Gastrocnemius medialis (tissue), 4 donors: ENCODE data around the gene BCL11B. TPM values are rescaled to one million over a fixed set of nuclear protein-coding genes. Genes with fewer than 3 reads are reported as not detected.

ENCODE experiments used
- ATAC-seq, 2 donors: fragments of 150-250 bp; one replicate each; pipeline ENCODE4 v1.9.1; 2016
- DNase-seq, 2 donors: peaks; one replicate each; pipeline ENCODE4 v3.0.0-alpha.2; 2019
- H3K27ac ChIP-seq, 4 donors: fragments of 200-600 bp; sonication (generic); 1 replicate in 1 of 4; 2 replicates in 3 of 4; pipeline ENCODE4 v1.5.1; 2016 to 2018; ENCODE audit warnings: mild to moderate bottlenecking in 2 of 4, moderate library complexity in 1 of 4
- H3K27me3 ChIP-seq, 3 donors: fragments of 200-600 bp; sonication (generic) in 2 of 3; 1 replicate in 1 of 3; 2 replicates in 2 of 3; pipeline versions ENCODE4 v1.5.1 to v1.6.0; 2016 to 2019; ENCODE audit warnings: mild to moderate bottlenecking in 1 of 3, moderate library complexity in 1 of 3
- H3K36me3 ChIP-seq, 2 donors: fragments of 200-600 bp; sonication (generic) in 1 of 2; one replicate each; pipeline ENCODE4 v1.5.1; 2017 to 2018
- H3K4me1 ChIP-seq, 2 donors: fragments of 200-600 bp; sonication (generic) in 1 of 2; one replicate each; pipeline ENCODE4 v1.5.1; 2016 to 2017; ENCODE audit warnings: mild to moderate bottlenecking in 2 of 2
- H3K4me3 ChIP-seq, 4 donors: fragments of 200-600 bp; sonication (generic) in 3 of 4; 1 replicate in 1 of 4; 2 replicates in 3 of 4; pipeline ENCODE4 v1.5.1; 2016 to 2019; ENCODE audit warnings: mild to moderate bottlenecking in 2 of 4
- H3K9me3 ChIP-seq, 3 donors: fragments of 200-600 bp; sonication (generic) in 2 of 3; 1 replicate in 1 of 3; 2 replicates in 2 of 3; pipeline ENCODE4 v1.5.1; 2016 to 2019
- POLR2A ChIP-seq, 2 donors: fragments of 450-650 bp; IDR thresholded peaks; one replicate each; pipeline ENCODE4 v1.6.1; 2017; ENCODE audit warnings: antibody characterized with exemption in 2 of 2, mild to moderate bottlenecking in 2 of 2, moderate library complexity in 2 of 2
- in situ Hi-C, 4 donors: fragments of 200-750 bp; cut with MboI; loops; one replicate each; pipeline versions ENCODE4 v1.15.0 to v1.8.0; 2017; ENCODE audit warnings: low sequenced_read_pairs in 4 of 4
- intact Hi-C: fragments of 100-400 bp; cut with DNase I; formaldehyde crosslinking; loops from one replicate; pipeline ENCODE4 v1.15.1; 2023; ENCODE audit warnings: low total_unique reads
- total RNA-seq, 4 donors: library from RNA; depleted of rRNA; stranded (reverse); fragments of >200 nt; gene quantifications; one replicate each; pipeline versions ENCODE4 v1.1.0 to v1.2.3, GENCODE V29; 2016
- TF ChIP-seq, protein P1 (sequence below), 5 experiments: fragments of 450-650 bp in 3 of 5; fragments of 200-600 bp in 2 of 5; sonication (generic) in 2 of 5; IDR thresholded peaks in 4 of 5; conservative IDR thresholded peaks in 1 of 5; 1 replicate in 4 of 5; 2 replicates in 1 of 5; pipeline ENCODE4 v1.5.1; 2016 to 2019; ENCODE audit warnings: antibody characterized with exemption in 5 of 5, mild to moderate bottlenecking in 3 of 5, moderate library complexity in 3 of 5

Gene BCL11B
- total RNA-seq, 4 donors from 2014 or later, result 0.05 to 0.62 (median 0.18) TPM; not detected in 1

- DNase-seq (no peak), ATAC-seq (no peak)
- H3K36me3 ChIP-seq, result no peaks in the 10 kb centered on the region
- no peaks in the 10 kb centered on the region for H3K9me3 ChIP-seq
- H3K4me3 ChIP-seq, result no peak overlapping the region
- in situ Hi-C loops, result no loop called here
- no peaks in the 10 kb centered on the region for H3K27me3 ChIP-seq
- H3K27ac ChIP-seq, result no peak overlapping the region
- no peaks in the 10 kb centered on the region for H3K4me1 ChIP-seq
- TF ChIP-seq, protein P1, sequence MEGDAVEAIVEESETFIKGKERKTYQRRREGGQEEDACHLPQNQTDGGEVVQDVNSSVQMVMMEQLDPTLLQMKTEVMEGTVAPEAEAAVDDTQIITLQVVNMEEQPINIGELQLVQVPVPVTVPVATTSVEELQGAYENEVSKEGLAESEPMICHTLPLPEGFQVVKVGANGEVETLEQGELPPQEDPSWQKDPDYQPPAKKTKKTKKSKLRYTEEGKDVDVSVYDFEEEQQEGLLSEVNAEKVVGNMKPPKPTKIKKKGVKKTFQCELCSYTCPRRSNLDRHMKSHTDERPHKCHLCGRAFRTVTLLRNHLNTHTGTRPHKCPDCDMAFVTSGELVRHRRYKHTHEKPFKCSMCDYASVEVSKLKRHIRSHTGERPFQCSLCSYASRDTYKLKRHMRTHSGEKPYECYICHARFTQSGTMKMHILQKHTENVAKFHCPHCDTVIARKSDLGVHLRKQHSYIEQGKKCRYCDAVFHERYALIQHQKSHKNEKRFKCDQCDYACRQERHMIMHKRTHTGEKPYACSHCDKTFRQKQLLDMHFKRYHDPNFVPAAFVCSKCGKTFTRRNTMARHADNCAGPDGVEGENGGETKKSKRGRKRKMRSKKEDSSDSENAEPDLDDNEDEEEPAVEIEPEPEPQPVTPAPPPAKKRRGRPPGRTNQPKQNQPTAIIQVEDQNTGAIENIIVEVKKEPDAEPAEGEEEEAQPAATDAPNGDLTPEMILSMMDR (IDR thresholded peaks at IDR 0.05 in 4 of 5, conservative IDR thresholded peaks at IDR 0.05 in 1 of 5), result no peak
- TF ChIP-seq POLR2A (IDR thresholded peaks at IDR 0.05), result no peak
- intact Hi-C loops, result no loop called here
Measured at GRCh38 chr14:99129211-99129696, 142.7 kb downstream of the BCL11B start.

- Histone ChIP-seq H3K27ac (no peak overlapping the region), H3K36me3 (no peaks in the 10 kb centered on the region), H3K4me1 (no peaks in the 10 kb centered on the region), H3K27me3 (no peaks in the 10 kb centered on the region), H3K9me3 (no peaks in the 10 kb centered on the region), H3K4me3 (no peak overlapping the region)
- no peak for ATAC-seq
- in situ Hi-C loops, result no loop called here
- no peak for DNase-seq
- intact Hi-C loops, result no loop called here
- TF ChIP-seq POLR2A (IDR thresholded peaks at IDR 0.05), result no peak
- TF ChIP-seq, protein P1 (IDR thresholded peaks at IDR 0.05 in 4 of 5, conservative IDR thresholded peaks at IDR 0.05 in 1 of 5), result no peak
Measured at GRCh38 chr14:99128185-99128584, 143.8 kb downstream of the BCL11B start.

DNA sequence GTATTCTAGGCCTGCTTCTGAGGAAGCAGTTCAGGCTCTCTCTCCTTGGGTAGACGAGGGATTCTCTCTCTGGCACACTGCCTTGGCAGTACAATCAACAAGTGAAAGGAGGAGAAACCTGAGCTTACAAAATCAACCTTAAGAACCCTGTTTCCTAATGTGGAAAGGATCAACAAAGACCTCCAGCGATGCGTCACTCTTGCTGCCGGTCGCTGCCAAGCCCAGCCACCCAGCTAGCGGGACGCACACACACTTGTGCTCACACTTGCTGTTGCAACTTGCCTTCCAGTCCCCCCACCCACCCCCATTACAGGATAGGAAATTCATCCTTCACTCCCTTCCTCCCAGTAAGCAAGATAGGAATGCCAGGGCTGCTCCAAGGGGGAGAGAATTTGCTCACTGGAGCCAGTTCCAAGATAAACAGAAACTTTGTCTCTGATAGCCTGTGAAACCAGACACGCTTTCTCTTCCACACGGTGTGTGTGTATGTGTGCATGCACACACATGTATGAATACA is 144.3 kb downstream of the BCL11B start:
- ATAC-seq, result no peak
- H3K27me3 ChIP-seq, result no peaks in the 10 kb centered on the region
- no peak for TF ChIP-seq POLR2A (IDR thresholded peaks at IDR 0.05)
- TF ChIP-seq, protein P1 (IDR thresholded peaks at IDR 0.05 in 4 of 5, conservative IDR thresholded peaks at IDR 0.05 in 1 of 5), result no peak
- H3K36me3 ChIP-seq, result no peaks in the 10 kb centered on the region
- H3K27ac ChIP-seq, result no peak overlapping the region
- in situ Hi-C loops, result no loop called here
- no peaks in the 10 kb centered on the region for H3K9me3 ChIP-seq
- no peak for DNase-seq
- no peak overlapping the region for H3K4me3 ChIP-seq
- intact Hi-C loops, result no loop called here
- H3K4me1 ChIP-seq, result no peaks in the 10 kb centered on the region

GRCh38 chr14:99125616-99126431 is 146.2 kb downstream of the BCL11B start:
- Histone ChIP-seq H3K36me3 (no peaks in the 10 kb centered on the region), H3K4me3 (no peak overlapping the region), H3K9me3 (no peaks in the 10 kb centered on the region), H3K27ac (no peak overlapping the region), H3K27me3 (peaks cover 0 to 5% (median 0%) of the 10 kb centered on the region in 3 donors), H3K4me1 (no peaks in the 10 kb centered on the region)
- no peak for DNase-seq
- intact Hi-C loops, result no loop called here
- no peak for ATAC-seq
- in situ Hi-C loops, result no loop called here
- TF ChIP-seq, protein P1 (IDR thresholded peaks at IDR 0.05 in 4 of 5, conservative IDR thresholded peaks at IDR 0.05 in 1 of 5), result no peak
- TF ChIP-seq POLR2A (IDR thresholded peaks at IDR 0.05), result no peak
